GM12891 (cell line): ENCODE measurements around the gene PITX2.

Experiments used
- DNase-seq: peaks from one replicate; pipeline ENCODE4 v3.0.0; 2011; ENCODE audit warnings: low spot score; ENCODE audit not compliant: insufficient read length
- FAIRE-seq: peaks from 2 replicates; lab custom pipeline; 2011; peaks lifted over from hg19 to GRCh38; lab: Jason Lieb, UNC
- PAX5 ChIP-seq: IDR thresholded peaks from 2 replicates; pipeline ENCODE4 v1.6.1; 2011; ENCODE audit warnings: low read length, moderate library complexity, mild to moderate bottlenecking; ENCODE audit not compliant: insufficient read depth, severe bottlenecking
- POLR2A ChIP-seq: IDR thresholded peaks from 2 replicates; pipeline ENCODE4 v1.6.1; 2011; ENCODE audit warnings: low read depth, low read length, control low read depth
- POLR2AphosphoS5 ChIP-seq: IDR thresholded peaks from 2 replicates; pipeline ENCODE4 v1.6.1; 2011; ENCODE audit warnings: low read depth, low read length, control low read depth
- POU2F2 ChIP-seq: IDR thresholded peaks from 2 replicates; pipeline ENCODE4 v1.6.1; 2011; ENCODE audit warnings: low read depth, mild to moderate bottlenecking, control low read depth, low read length, moderate library complexity
- SPI1 ChIP-seq: IDR thresholded peaks from 2 replicates; pipeline ENCODE4 v1.6.1; 2011; ENCODE audit warnings: low read depth, low read length, control low read depth
- TAF1 ChIP-seq: IDR thresholded peaks from 2 replicates; pipeline ENCODE4 v1.6.1; 2011; ENCODE audit warnings: low read depth, low read length, control low read depth

PITX2 gene

GRCh38 chr4:110617646-110618580 is 5.0 kb downstream of the PITX2 start:
- TF ChIP-seq PAX5 (no peak), POLR2A (no peak), SPI1 (no peak), TAF1 (no peak), POU2F2 (no peak), POLR2AphosphoS5 (no peak)
- no peak for DNase-seq
- no peak for FAIRE-seq

- no peak for FAIRE-seq
- TF ChIP-seq SPI1 = no peak
- TF ChIP-seq TAF1 = no peak
- no peak for DNase-seq
Observed at GRCh38 chr4:110617075-110617640, 5.7 kb downstream of the PITX2 start.

- no peak for DNase-seq
- TF ChIP-seq POLR2AphosphoS5 (no peak), POLR2A (no peak)
- FAIRE-seq = no peak
Observed at GRCh38 chr4:110616238-110617074, 6.4 kb downstream of the PITX2 start.

GRCh38 chr4:110615353-110616237 is 7.3 kb downstream of the PITX2 start:
- FAIRE-seq (no peak), DNase-seq (no peak)
- TF ChIP-seq POLR2A (no peak), PAX5 (no peak), POU2F2 (no peak), POLR2AphosphoS5 (no peak), SPI1 (no peak), TAF1 (no peak)

GRCh38 chr4:110614976-110615352 is 7.9 kb downstream of the PITX2 start:
- TF ChIP-seq PAX5 = no peak
- no peak for TF ChIP-seq POLR2A
- no peak for TF ChIP-seq SPI1
- no peak for TF ChIP-seq POU2F2
- no peak for TF ChIP-seq POLR2AphosphoS5
- no peak for TF ChIP-seq TAF1
- DNase-seq = no peak

GRCh38 chr4:110614173-110614963 is 8.5 kb downstream of the PITX2 start:
- DNase-seq (no peak), FAIRE-seq (no peak)
- TF ChIP-seq TAF1 = no peak

More at GRCh38 chr4:110614976-110615352, 7.9 kb downstream of the PITX2 start:
- FAIRE-seq = no peak

- no peak for FAIRE-seq
Observed at GRCh38 chr4:110613745-110614144, 9.1 kb downstream of the PITX2 start.

GRCh38 chr4:110612631-110613269 is 10.1 kb downstream of the PITX2 start:
- FAIRE-seq = no peak
- TF ChIP-seq SPI1 (no peak), PAX5 (no peak), POU2F2 (no peak), POLR2A (no peak), TAF1 (no peak), POLR2AphosphoS5 (no peak)
- DNase-seq = no peak

More at GRCh38 chr4:110613745-110614144, 9.1 kb downstream of the PITX2 start:
- TF ChIP-seq POLR2A (no peak), SPI1 (no peak), POU2F2 (no peak), TAF1 (no peak), PAX5 (no peak), POLR2AphosphoS5 (no peak)
- no peak for DNase-seq
